Gastroesophageal sphincter (tissue), 4 donors: ENCODE results near the gene EGFR. TPM values are rescaled to one million over a fixed set of nuclear protein-coding genes. Genes with fewer than 3 reads are reported as not detected.

ENCODE experiments used
- ATAC-seq: fragments of 150-250 bp; one replicate; pipeline ENCODE4 v1.9.1; 2016; ENCODE audit warnings: mild to moderate bottlenecking, moderate library complexity
- H3K27ac ChIP-seq, 4 donors: fragments of 200-600 bp; sonication (generic) in 3 of 4; 1 replicate in 3 of 4; 2 replicates in 1 of 4; pipeline ENCODE4 v1.5.1; 2016 to 2019
- H3K27me3 ChIP-seq: fragments of 200-600 bp; sonication (generic); one replicate; pipeline ENCODE4 v1.5.1; 2019
- H3K36me3 ChIP-seq, 2 donors: fragments of 200-600 bp; sonication (generic); one replicate each; pipeline ENCODE4 v1.5.1; 2019; ENCODE audit warnings: control low read depth in 1 of 2
- H3K4me1 ChIP-seq, 3 donors: fragments of 200-600 bp; sonication (generic); 1 replicate in 2 of 3; 2 replicates in 1 of 3; pipeline ENCODE4 v1.5.1; 2016 to 2019; ENCODE audit warnings: control low read depth in 2 of 3
- H3K4me3 ChIP-seq, 2 donors: fragments of 200-600 bp; sonication (generic); one replicate each; pipeline ENCODE4 v1.5.1; 2019; ENCODE audit warnings: mild to moderate bottlenecking in 1 of 2, moderate library complexity in 1 of 2
- H3K9me3 ChIP-seq, 3 donors: fragments of 200-600 bp; sonication (generic); one replicate each; pipeline ENCODE4 v1.5.1; 2017 to 2019; ENCODE audit warnings: control low read depth in 2 of 3
- EP300 ChIP-seq: sonication (generic); formaldehyde crosslinking; IDR thresholded peaks from one replicate; pipeline ENCODE4 v1.6.1; 2017; ENCODE audit warnings: antibody characterized with exemption, mild to moderate bottlenecking
- POLR2A ChIP-seq, 2 donors: fragments of 450-650 bp; IDR thresholded peaks; one replicate each; pipeline ENCODE4 v1.6.1; 2017; ENCODE audit warnings: antibody characterized with exemption in 2 of 2, mild to moderate bottlenecking in 2 of 2, moderate library complexity in 1 of 2
- POLR2AphosphoS5 ChIP-seq: sonication (generic); formaldehyde crosslinking; IDR thresholded peaks from one replicate; pipeline ENCODE4 v1.6.1; 2017; ENCODE audit warnings: antibody characterized with exemption
- WGBS, 2 donors: methylation state at CpG; one replicate each; pipeline ENCODE4 v1.1.5; 2018; ENCODE audit warnings: low coverage in 1 of 2; 5-methylcytosine and 5-hydroxymethylcytosine counted together
- total RNA-seq, 4 donors: library from RNA; depleted of rRNA; stranded (reverse); fragments of >200 nt; gene quantifications; one replicate each; pipeline ENCODE4 v1.1.0, GENCODE V29; 2016
- TF ChIP-seq, protein P1 (sequence below), 4 experiments: fragments of 200-600 bp in 2 of 4; fragments of 450-650 bp in 2 of 4; sonication (generic) in 1 of 4; IDR thresholded peaks; one replicate each; pipeline ENCODE4 v1.5.1; 2017 to 2019; ENCODE audit warnings: antibody characterized with exemption in 4 of 4, mild to moderate bottlenecking in 2 of 4, moderate library complexity in 2 of 4

Gene EGFR
- total RNA-seq, 4 donors from 2014 or later, result 85.7 to 126 (median 111) TPM

DNA sequence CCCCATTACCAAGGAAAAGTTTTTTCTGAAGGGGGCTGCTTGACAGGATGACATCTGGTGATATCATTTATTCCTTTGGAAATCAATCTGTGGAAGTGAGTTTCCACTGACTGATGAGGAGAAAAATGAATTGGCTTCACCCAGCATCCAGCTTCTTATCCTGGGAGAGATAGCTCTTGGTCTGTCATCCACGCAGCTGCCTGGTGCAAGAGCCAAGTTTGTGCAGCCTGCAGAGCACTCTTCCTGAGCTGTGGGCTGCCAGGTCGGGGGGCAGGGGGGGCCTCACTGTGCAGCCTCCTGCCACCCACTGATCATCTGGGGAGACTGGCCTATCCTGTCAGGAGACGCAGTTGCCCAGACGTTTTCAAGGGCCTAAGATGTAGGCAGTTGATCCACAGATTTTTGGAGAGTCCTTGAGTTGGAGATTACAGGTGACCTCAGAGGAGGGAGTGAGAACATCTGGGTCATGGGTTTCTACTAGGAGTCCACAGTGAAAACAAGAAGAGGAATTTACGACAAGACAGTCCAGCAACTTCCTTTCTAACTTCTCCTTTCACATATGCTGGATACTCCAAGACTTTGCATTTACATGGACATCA, 75.4 kb downstream of the EGFR start:
- Histone ChIP-seq H3K36me3 (no peaks in the 10 kb centered on the region), H3K27me3 (no peaks in the 10 kb centered on the region), H3K4me3 (no peak overlapping the region), H3K27ac (peak overlapping the region in 2 of 4 donors; percentile 9 to 15), H3K4me1 (peaks cover 0 to 96% (median 11%) of the 10 kb centered on the region in 3 donors), H3K9me3 (no peaks in the 10 kb centered on the region)
- no peak for ATAC-seq
- TF ChIP-seq POLR2AphosphoS5 (no peak), POLR2A (IDR thresholded peaks at IDR 0.05) (no peak), EP300 (no peak)
- TF ChIP-seq, protein P1, sequence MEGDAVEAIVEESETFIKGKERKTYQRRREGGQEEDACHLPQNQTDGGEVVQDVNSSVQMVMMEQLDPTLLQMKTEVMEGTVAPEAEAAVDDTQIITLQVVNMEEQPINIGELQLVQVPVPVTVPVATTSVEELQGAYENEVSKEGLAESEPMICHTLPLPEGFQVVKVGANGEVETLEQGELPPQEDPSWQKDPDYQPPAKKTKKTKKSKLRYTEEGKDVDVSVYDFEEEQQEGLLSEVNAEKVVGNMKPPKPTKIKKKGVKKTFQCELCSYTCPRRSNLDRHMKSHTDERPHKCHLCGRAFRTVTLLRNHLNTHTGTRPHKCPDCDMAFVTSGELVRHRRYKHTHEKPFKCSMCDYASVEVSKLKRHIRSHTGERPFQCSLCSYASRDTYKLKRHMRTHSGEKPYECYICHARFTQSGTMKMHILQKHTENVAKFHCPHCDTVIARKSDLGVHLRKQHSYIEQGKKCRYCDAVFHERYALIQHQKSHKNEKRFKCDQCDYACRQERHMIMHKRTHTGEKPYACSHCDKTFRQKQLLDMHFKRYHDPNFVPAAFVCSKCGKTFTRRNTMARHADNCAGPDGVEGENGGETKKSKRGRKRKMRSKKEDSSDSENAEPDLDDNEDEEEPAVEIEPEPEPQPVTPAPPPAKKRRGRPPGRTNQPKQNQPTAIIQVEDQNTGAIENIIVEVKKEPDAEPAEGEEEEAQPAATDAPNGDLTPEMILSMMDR (IDR thresholded peaks at IDR 0.05), result no peak
- whole genome bisulfite sequencing, 2 donors, result 43 to 62% methylated on average over 1 of the region's 5 CpGs

DNA sequence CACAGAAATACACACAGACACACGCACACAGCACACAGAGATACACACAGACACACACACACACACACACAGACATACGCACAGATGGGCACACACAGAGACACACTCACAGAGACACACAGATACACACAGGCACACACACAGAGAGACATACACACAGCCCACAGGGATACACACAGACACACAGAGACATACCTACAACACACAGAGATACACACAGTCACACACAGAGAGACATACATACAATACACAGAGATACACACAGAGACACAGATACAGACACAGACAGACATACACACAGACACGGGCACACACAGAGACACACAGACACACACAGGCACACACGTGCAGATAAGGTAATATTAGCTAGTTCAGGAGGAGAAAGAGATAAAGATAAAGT, 76.9 kb downstream of the EGFR start:
- 74% methylated on average over 2 to 4 of the region's 4 CpGs for WGBS, 2 donors
- Histone ChIP-seq H3K4me3 (no peak overlapping the region), H3K27me3 (no peaks in the 10 kb centered on the region), H3K36me3 (no peaks in the 10 kb centered on the region), H3K4me1 (peaks cover 0 to 97% (median 23%) of the 10 kb centered on the region in 3 donors), H3K9me3 (no peaks in the 10 kb centered on the region), H3K27ac (peak overlapping the region in 1 of 4 donors; percentile 4)
- TF ChIP-seq POLR2A (IDR thresholded peaks at IDR 0.05) (no peak), EP300 (no peak), POLR2AphosphoS5 (no peak)
- TF ChIP-seq, protein P1 (IDR thresholded peaks at IDR 0.05), result no peak
- no peak for ATAC-seq

DNA sequence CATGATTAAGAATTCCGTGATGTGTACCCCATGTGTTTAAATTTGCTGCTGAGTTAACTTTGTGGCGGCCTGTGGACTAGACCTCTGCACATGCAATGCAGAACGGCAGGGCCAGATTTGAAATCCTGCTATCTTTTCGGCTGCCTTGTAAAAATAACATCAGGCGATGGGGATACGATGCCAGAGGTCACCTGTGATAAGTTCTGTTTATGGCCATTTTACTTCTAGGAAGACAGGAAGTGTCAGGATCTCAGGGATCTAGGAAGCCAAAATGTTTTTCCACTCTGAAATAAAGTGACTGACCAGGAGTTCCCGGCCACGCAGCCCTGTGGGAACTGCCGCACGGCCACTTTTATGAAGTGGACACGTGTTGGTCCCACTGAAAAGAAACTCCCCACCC, 77.5 kb downstream of the EGFR start:
- H3K27ac ChIP-seq, result peak overlapping the region in 3 of 4 donors; percentile 31 to 81 (median 36)
- H3K4me3 ChIP-seq, result no peak overlapping the region
- ATAC-seq, result no peak
- no peaks in the 10 kb centered on the region for H3K9me3 ChIP-seq
- no peak for TF ChIP-seq EP300
- no peak for TF ChIP-seq POLR2AphosphoS5
- no peak for TF ChIP-seq POLR2A (IDR thresholded peaks at IDR 0.05)
- TF ChIP-seq, protein P1 (IDR thresholded peaks at IDR 0.05), result no peak
- peaks cover 0 to 97% (median 29%) of the 10 kb centered on the region in 3 donors for H3K4me1 ChIP-seq
- no peaks in the 10 kb centered on the region for H3K27me3 ChIP-seq
- 60 to 71% methylated on average over 4 to 11 of the region's 11 CpGs for WGBS, 2 donors
- H3K36me3 ChIP-seq, result no peaks in the 10 kb centered on the region

DNA sequence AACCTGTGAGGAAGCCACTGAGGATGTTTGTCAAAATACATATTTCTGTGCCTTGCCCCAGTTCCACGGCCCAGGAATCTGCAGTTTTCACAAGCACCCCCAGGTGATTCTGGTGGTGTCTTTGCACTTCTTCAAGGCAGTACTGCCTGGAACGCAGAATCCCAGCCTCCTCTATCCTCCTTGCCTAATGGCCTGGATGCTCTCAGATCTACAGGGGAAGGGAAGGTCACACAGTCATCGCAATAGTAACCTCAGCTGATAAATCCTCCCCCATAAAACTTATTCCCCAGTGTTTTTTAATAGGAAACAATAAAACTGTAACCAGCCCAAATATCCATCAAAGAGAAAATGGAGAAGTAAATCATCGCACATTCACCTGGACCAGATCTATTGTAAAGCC, 78.3 kb downstream of the EGFR start:
- Histone ChIP-seq H3K9me3 (no peaks in the 10 kb centered on the region), H3K4me3 (no peak overlapping the region), H3K27ac (peak overlapping the region in 2 of 4 donors; percentile 81 to 83), H3K27me3 (no peaks in the 10 kb centered on the region), H3K4me1 (peaks cover 0 to 97% (median 35%) of the 10 kb centered on the region in 3 donors), H3K36me3 (no peaks in the 10 kb centered on the region)
- WGBS, 2 donors, result 100% methylated on average over 2 to 3 of the region's 4 CpGs
- TF ChIP-seq, protein P1 (IDR thresholded peaks at IDR 0.05), result no peak
- no peak for TF ChIP-seq POLR2A (IDR thresholded peaks at IDR 0.05)
- TF ChIP-seq POLR2AphosphoS5, result no peak
- no peak for TF ChIP-seq EP300
- ATAC-seq, result no peak
